ENCODE results near the gene NDST1. TPM values are rescaled to one million over a fixed set of nuclear protein-coding genes. Genes with fewer than 3 reads are reported as not detected.

Gene NDST1
- total RNA-seq, 1 donor, result 104 TPM

- no peaks in the 10 kb centered on the region for H3K9me3 ChIP-seq (ENCODE audit: low read depth, low read length)
- no peak overlapping the region for H3K4me2 ChIP-seq (ENCODE audit: insufficient read depth, low read length)
- H2AFZ ChIP-seq (ENCODE audit: low read length), result no peak overlapping the region
Observed at GRCh38 chr5:150599917-150600511, 92.1 kb downstream of the NDST1 start.

GRCh38 chr5:150600616-150601490, 92.9 kb downstream of the NDST1 start:
- Histone ChIP-seq H3K4me2 (ENCODE audit: insufficient read depth, low read length) (no peak overlapping the region), H2AFZ (ENCODE audit: low read length) (no peak overlapping the region), H3K79me2 (ENCODE audit: insufficient read depth, low read length) (no peaks in the 10 kb centered on the region), H3K36me3 (ENCODE audit: insufficient read depth, low read length) (no peaks in the 10 kb centered on the region), H3K27me3 (ENCODE audit: insufficient read depth, low read length) (peaks cover 2% of the 10 kb centered on the region), H3K27ac (ENCODE audit: low read depth, low read length) (no peak overlapping the region), H3K4me3 (ENCODE audit: insufficient read depth, low read length) (no peak overlapping the region), H4K20me1 (ENCODE audit: insufficient read depth, low read length) (no peaks in the 10 kb centered on the region), H3K4me1 (ENCODE audit: insufficient read depth, low read length) (peaks cover 3% of the 10 kb centered on the region), H3K9me3 (ENCODE audit: low read depth, low read length) (no peaks in the 10 kb centered on the region)
- TF ChIP-seq CTCF (IDR thresholded peaks at IDR 0.05; ENCODE audit: extremely low read depth, low read depth, low read length), result no peak
- peak; percentile 80 for DNase-seq (ENCODE audit: insufficient read length, low spot score, missing footprints)

More at GRCh38 chr5:150599917-150600511, 92.1 kb downstream of the NDST1 start:
- peak; percentile 96 for DNase-seq (ENCODE audit: insufficient read length, low spot score, missing footprints)
- Histone ChIP-seq H3K4me1 (ENCODE audit: insufficient read depth, low read length) (peaks cover 3% of the 10 kb centered on the region), H3K27ac (ENCODE audit: low read depth, low read length) (no peak overlapping the region), H3K4me3 (ENCODE audit: insufficient read depth, low read length) (no peak overlapping the region), H4K20me1 (ENCODE audit: insufficient read depth, low read length) (no peaks in the 10 kb centered on the region), H3K36me3 (ENCODE audit: insufficient read depth, low read length) (no peaks in the 10 kb centered on the region), H3K79me2 (ENCODE audit: insufficient read depth, low read length) (no peaks in the 10 kb centered on the region), H3K27me3 (ENCODE audit: insufficient read depth, low read length) (no peaks in the 10 kb centered on the region)
- no peak for TF ChIP-seq CTCF (IDR thresholded peaks at IDR 0.05; ENCODE audit: extremely low read depth, low read depth, low read length)

- H3K9me3 ChIP-seq (ENCODE audit: low read depth, low read length), result no peaks in the 10 kb centered on the region
- peak; percentile 54 for DNase-seq (ENCODE audit: insufficient read length, low spot score, missing footprints)
- no peaks in the 10 kb centered on the region for H4K20me1 ChIP-seq (ENCODE audit: insufficient read depth, low read length)
- no peak overlapping the region for H3K4me3 ChIP-seq (ENCODE audit: insufficient read depth, low read length)
- no peak overlapping the region for H2AFZ ChIP-seq (ENCODE audit: low read length)
- H3K4me2 ChIP-seq (ENCODE audit: insufficient read depth, low read length), result no peak overlapping the region
- peaks cover 2% of the 10 kb centered on the region for H3K27me3 ChIP-seq (ENCODE audit: insufficient read depth, low read length)
- peaks cover 3% of the 10 kb centered on the region for H3K4me1 ChIP-seq (ENCODE audit: insufficient read depth, low read length)
- no peaks in the 10 kb centered on the region for H3K36me3 ChIP-seq (ENCODE audit: insufficient read depth, low read length)
- TF ChIP-seq CTCF (IDR thresholded peaks at IDR 0.05; ENCODE audit: extremely low read depth, low read depth, low read length), result no peak
- no peaks in the 10 kb centered on the region for H3K79me2 ChIP-seq (ENCODE audit: insufficient read depth, low read length)
- H3K27ac ChIP-seq (ENCODE audit: low read depth, low read length), result no peak overlapping the region
Observed at GRCh38 chr5:150601491-150602345, 93.8 kb downstream of the NDST1 start.

Measured in osteoblast (primary cell).